K562 (cell line): ENCODE measurements around the gene GALNS. TPM values are rescaled to one million over a fixed set of nuclear protein-coding genes. Genes with fewer than 3 reads are reported as not detected.

Experiments used
- ERF ChIP-seq: fragments of 450-650 bp; formaldehyde crosslinking; IDR thresholded peaks from 2 replicates; pipeline ENCODE4 v1.4.0; 2020; ENCODE audit warnings: mild to moderate bottlenecking, mixed read lengths
- JUN ChIP-seq, 2 experiments: sonication (generic) in 1 of 2; formaldehyde crosslinking in 1 of 2; IDR thresholded peaks; 2 replicates each; pipeline versions ENCODE4 v1.6.1 to v1.8.0; 2012 to 2022; ENCODE audit warnings: borderline replicate concordance in 2 of 2, mild to moderate bottlenecking in 2 of 2, improper control_type of control experiment in 1 of 2, low read depth in 1 of 2, low read length in 1 of 2, missing genetic modification reagents in 1 of 2
- MTA1 ChIP-seq: fragments of 450-650 bp; IDR thresholded peaks from 2 replicates; pipeline ENCODE4 v1.6.1; 2017; ENCODE audit warnings: borderline replicate concordance
- PTTG1 ChIP-seq: fragments of 450-650 bp; IDR thresholded peaks from 2 replicates; pipeline ENCODE4 v1.6.1; 2016; ENCODE audit warnings: low read depth, mild to moderate bottlenecking, missing genetic modification characterization, missing compliant biosample characterization
- RBM22 ChIP-seq: fragments of 200-400 bp; formaldehyde crosslinking; IDR thresholded peaks from 2 replicates; pipeline ENCODE4 v1.6.1; 2018; ENCODE audit warnings: low read length, low read depth; ENCODE audit not compliant: poor library complexity, severe bottlenecking
- SRSF7 ChIP-seq: fragments of 200-400 bp; formaldehyde crosslinking; optimal IDR thresholded peaks from 2 replicates; pipeline ENCODE3; 2017; ENCODE audit warnings: mild to moderate bottlenecking, low read depth, low read length
- STAT5B ChIP-seq: fragments of 250-450 bp; sonication (Bioruptor Pico); IDR thresholded peaks from 2 replicates; pipeline ENCODE4 v1.8.0; 2021; ENCODE audit warnings: mild to moderate bottlenecking, inconsistent platforms
- TOE1 ChIP-seq, 2 experiments: fragments of 450-650 bp in 1 of 2; sonication (generic) in 1 of 2; formaldehyde crosslinking in 1 of 2; IDR thresholded peaks; 2 replicates each; pipeline versions ENCODE4 v1.7.1 to v1.8.0; 2016 to 2022; ENCODE audit warnings: borderline replicate concordance in 2 of 2, mild to moderate bottlenecking in 2 of 2, antibody characterized with exemption in 1 of 2, inconsistent platforms in 1 of 2, low read depth in 1 of 2, missing genetic modification reagents in 1 of 2, moderate library complexity in 1 of 2
- ZNF23 ChIP-seq: fragments of 250-450 bp; sonication (Bioruptor Pico); IDR thresholded peaks from 2 replicates; pipeline ENCODE4 v1.4.0; 2020; ENCODE audit warnings: mild to moderate bottlenecking
- polyA plus RNA-seq, 8 experiments: library from polyadenylated mRNA; depleted of rRNA in 4 of 8; stranded (reverse) in 5 of 8; unstranded in 3 of 8; fragments of >200 nt; fragmentation: Nextera tagmentation in 2 of 8; fragmentation: Illumina TruSeq in 1 of 8; extraction: Ambion mirVana in 2 of 8; extraction: Trizol in 1 of 8; gene quantifications; 2 replicates each; pipeline versions ENCODE4 v1.2.1 to v1.2.3, GENCODE V29; 2011 to 2014; ENCODE audit warnings: inconsistent platforms in 1 of 8, missing spikeins in 1 of 8
- total RNA-seq, 7 experiments: library from RNA; depleted of rRNA in 6 of 7; stranded (reverse); fragments of >200 nt in 6 of 7; fragmentation: Illumina TruSeq in 2 of 7; extraction: Trizol in 2 of 7; gene quantifications; 2 replicates each; pipeline versions ENCODE4 v1.2.1 to v1.2.3, GENCODE V29; 2011 to 2021; ENCODE audit warnings: low replicate concordance in 1 of 7
- TF ChIP-seq, protein P1 (sequence below): fragments of 250-450 bp; sonication (Bioruptor Pico); IDR thresholded peaks from 2 replicates; pipeline ENCODE4 v1.8.0; 2021; ENCODE audit warnings: moderate library complexity, mild to moderate bottlenecking, inconsistent platforms
- TF ChIP-seq, protein P2 (sequence below): fragments of 150-350 bp; conservative IDR thresholded peaks from 2 replicates; pipeline ENCODE4 v1.6.1; 2014; ENCODE audit warnings: low read length
- TF ChIP-seq, protein P3 (sequence below): fragments of 200-800 bp; sonication (Bioruptor generic); IDR thresholded peaks from 2 replicates; pipeline ENCODE4 v1.6.1; 2017; ENCODE audit warnings: missing genetic modification characterization, missing compliant biosample characterization
- TF ChIP-seq, protein P4 (sequence below): fragments of 250-450 bp; sonication (Bioruptor Pico); IDR thresholded peaks from 2 replicates; pipeline ENCODE4 v1.4.0; 2020; ENCODE audit warnings: mild to moderate bottlenecking, moderate library complexity
- TF ChIP-seq, protein P5 (sequence below): sonication (generic); formaldehyde crosslinking; IDR thresholded peaks from 2 replicates; pipeline ENCODE4 v1.8.0; 2023; ENCODE audit warnings: mild to moderate bottlenecking, missing genetic modification reagents

GALNS gene
- total and polyA plus RNA-seq, 9 of the 15 experiments (the other 6 are each of a cell fraction or from before 2014, with no cell fraction given): 0.38 to 13.2 (median 4.3) TPM

DNA sequence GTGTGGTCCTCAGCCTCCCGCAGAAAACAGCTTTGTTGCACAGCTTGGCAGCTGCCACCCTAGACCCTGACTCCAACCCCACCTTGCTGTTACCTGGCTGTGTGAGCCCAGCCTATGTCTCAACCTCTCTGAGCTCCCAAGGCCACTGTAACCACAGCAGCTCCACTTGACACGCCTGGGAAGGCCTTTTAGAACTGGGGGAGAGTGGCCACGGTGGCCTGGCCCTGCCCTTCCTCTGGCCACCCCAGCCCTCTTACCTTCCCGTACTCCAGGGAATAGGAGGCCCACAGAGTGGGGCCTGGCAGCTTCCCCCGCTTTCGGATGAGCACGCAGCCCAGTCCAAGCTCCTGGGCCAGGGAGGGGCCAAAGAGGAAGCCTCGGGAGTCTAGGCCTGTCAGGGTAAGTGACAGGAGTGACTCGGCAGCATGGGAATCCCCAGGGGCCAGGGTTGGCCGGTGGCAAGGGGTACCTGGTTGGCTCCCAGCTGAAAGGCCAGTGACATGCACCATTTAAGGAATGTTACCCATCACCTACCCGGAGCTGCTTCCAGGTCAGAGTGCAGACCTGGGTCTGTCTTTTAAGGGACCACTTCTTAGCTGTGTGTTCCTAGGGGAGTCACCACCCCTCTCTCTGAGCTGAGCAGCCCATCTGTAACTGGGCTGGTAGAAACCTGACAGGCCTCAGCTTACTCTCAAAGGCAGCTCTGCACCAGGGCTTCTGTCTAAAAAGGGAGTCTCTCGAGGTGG lies 46.4 kb downstream of the GALNS start (continued):
- TF ChIP-seq, protein P1, sequence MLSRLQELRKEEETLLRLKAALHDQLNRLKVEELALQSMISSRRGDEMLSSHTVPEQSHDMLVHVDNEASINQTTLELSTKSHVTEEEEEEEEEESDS (CRISPR knock-in tag): no peak
- TF ChIP-seq RBM22 (peak; percentile 73), JUN (IDR thresholded peaks at IDR 0.05; ENCODE audit: borderline replicate concordance, low read depth, low read length) (no peak), JUN (CRISPR knock-in tag; IDR thresholded peaks at IDR 0.05; ENCODE audit: borderline replicate concordance) (no peak), TOE1 (IDR thresholded peaks at IDR 0.05; ENCODE audit: borderline replicate concordance) (no peak), TOE1 (CRISPR knock-in tag; IDR thresholded peaks at IDR 0.05; ENCODE audit: borderline replicate concordance, low read depth) (no peak), PTTG1 (tag) (no peak), STAT5B (no peak), ERF (CRISPR knock-in tag) (no peak), MTA1 (no peak), SRSF7 (no peak), ZNF23 (CRISPR knock-in tag) (no peak)
- TF ChIP-seq, protein P2, sequence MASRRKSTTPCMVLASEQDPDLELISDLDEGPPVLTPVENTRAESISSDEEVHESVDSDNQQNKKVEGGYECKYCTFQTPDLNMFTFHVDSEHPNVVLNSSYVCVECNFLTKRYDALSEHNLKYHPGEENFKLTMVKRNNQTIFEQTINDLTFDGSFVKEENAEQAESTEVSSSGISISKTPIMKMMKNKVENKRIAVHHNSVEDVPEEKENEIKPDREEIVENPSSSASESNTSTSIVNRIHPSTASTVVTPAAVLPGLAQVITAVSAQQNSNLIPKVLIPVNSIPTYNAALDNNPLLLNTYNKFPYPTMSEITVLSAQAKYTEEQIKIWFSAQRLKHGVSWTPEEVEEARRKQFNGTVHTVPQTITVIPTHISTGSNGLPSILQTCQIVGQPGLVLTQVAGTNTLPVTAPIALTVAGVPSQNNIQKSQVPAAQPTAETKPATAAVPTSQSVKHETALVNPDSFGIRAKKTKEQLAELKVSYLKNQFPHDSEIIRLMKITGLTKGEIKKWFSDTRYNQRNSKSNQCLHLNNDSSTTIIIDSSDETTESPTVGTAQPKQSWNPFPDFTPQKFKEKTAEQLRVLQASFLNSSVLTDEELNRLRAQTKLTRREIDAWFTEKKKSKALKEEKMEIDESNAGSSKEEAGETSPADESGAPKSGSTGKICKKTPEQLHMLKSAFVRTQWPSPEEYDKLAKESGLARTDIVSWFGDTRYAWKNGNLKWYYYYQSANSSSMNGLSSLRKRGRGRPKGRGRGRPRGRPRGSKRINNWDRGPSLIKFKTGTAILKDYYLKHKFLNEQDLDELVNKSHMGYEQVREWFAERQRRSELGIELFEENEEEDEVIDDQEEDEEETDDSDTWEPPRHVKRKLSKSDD: no peak
- TF ChIP-seq, protein P3, sequence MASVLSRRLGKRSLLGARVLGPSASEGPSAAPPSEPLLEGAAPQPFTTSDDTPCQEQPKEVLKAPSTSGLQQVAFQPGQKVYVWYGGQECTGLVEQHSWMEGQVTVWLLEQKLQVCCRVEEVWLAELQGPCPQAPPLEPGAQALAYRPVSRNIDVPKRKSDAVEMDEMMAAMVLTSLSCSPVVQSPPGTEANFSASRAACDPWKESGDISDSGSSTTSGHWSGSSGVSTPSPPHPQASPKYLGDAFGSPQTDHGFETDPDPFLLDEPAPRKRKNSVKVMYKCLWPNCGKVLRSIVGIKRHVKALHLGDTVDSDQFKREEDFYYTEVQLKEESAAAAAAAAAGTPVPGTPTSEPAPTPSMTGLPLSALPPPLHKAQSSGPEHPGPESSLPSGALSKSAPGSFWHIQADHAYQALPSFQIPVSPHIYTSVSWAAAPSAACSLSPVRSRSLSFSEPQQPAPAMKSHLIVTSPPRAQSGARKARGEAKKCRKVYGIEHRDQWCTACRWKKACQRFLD (CRISPR knock-in tag): no peak
- TF ChIP-seq, protein P4, sequence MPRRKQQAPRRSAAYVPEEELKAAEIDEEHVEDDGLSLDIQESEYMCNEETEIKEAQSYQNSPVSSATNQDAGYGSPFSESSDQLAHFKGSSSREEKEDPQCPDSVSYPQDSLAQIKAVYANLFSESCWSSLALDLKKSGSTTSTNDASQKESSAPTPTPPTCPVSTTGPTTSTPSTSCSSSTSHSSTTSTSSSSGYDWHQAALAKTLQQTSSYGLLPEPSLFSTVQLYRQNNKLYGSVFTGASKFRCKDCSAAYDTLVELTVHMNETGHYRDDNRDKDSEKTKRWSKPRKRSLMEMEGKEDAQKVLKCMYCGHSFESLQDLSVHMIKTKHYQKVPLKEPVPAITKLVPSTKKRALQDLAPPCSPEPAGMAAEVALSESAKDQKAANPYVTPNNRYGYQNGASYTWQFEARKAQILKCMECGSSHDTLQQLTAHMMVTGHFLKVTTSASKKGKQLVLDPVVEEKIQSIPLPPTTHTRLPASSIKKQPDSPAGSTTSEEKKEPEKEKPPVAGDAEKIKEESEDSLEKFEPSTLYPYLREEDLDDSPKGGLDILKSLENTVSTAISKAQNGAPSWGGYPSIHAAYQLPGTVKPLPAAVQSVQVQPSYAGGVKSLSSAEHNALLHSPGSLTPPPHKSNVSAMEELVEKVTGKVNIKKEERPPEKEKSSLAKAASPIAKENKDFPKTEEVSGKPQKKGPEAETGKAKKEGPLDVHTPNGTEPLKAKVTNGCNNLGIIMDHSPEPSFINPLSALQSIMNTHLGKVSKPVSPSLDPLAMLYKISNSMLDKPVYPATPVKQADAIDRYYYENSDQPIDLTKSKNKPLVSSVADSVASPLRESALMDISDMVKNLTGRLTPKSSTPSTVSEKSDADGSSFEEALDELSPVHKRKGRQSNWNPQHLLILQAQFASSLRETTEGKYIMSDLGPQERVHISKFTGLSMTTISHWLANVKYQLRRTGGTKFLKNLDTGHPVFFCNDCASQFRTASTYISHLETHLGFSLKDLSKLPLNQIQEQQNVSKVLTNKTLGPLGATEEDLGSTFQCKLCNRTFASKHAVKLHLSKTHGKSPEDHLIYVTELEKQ (CRISPR knock-in tag): no peak
- TF ChIP-seq, protein P5, sequence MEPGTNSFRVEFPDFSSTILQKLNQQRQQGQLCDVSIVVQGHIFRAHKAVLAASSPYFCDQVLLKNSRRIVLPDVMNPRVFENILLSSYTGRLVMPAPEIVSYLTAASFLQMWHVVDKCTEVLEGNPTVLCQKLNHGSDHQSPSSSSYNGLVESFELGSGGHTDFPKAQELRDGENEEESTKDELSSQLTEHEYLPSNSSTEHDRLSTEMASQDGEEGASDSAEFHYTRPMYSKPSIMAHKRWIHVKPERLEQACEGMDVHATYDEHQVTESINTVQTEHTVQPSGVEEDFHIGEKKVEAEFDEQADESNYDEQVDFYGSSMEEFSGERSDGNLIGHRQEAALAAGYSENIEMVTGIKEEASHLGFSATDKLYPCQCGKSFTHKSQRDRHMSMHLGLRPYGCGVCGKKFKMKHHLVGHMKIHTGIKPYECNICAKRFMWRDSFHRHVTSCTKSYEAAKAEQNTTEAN (CRISPR knock-in tag): no peak
